Measurements from ENCODE around the gene RANBP1.

The RANBP1 gene

DNA sequence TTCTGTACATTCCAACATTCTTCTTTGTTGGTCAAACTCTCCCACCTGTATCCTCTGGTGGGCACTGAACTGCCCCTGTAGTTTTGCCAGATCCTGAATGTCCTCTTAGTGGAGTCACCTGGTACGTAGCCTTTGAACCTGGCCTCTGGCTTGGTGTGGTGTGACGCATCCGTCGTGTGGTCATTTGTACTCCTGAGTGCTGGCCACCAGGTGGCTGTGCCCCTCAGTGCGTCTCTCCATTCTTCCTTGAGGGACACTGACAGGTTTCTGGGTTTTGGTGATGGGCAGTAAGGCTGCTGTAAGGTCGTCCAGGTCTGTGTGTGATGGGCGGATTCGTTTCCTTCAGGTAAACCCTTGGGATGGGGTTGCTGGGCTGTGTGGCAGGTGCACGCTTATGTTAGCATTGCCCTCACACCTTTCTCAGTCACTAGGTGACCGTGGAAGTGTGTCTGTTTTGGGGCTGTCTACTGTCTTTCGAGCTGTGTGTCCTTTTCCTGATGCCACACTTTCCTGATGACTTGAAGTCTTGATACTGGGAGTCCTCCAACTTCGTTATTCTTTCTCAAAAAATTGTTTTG lies 13.6 kb upstream of the RANBP1 start:
- no peaks in the 10 kb centered on the region for H3K4me1 ChIP-seq
- H3K27me3 ChIP-seq (ENCODE audit: control insufficient read depth, insufficient read depth, low read length) = no peaks in the 10 kb centered on the region
- H3K27ac ChIP-seq = no peak overlapping the region
- no peaks in the 10 kb centered on the region for H3K36me3 ChIP-seq (ENCODE audit: control insufficient read depth, insufficient read depth, low read length)
- H2AFZ ChIP-seq = no peak overlapping the region
- no peak overlapping the region for H3K4me2 ChIP-seq (ENCODE audit: low read length)
- no peaks in the 10 kb centered on the region for H3K79me2 ChIP-seq
- TF ChIP-seq CTCF (IDR thresholded peaks at IDR 0.05) = no peak
- H3K4me3 ChIP-seq (ENCODE audit: low read depth, low read length) = no peak overlapping the region
- H3K9ac ChIP-seq = no peak overlapping the region
- H3K9me3 ChIP-seq (ENCODE audit: control insufficient read depth, low read length) = no peaks in the 10 kb centered on the region

DNA sequence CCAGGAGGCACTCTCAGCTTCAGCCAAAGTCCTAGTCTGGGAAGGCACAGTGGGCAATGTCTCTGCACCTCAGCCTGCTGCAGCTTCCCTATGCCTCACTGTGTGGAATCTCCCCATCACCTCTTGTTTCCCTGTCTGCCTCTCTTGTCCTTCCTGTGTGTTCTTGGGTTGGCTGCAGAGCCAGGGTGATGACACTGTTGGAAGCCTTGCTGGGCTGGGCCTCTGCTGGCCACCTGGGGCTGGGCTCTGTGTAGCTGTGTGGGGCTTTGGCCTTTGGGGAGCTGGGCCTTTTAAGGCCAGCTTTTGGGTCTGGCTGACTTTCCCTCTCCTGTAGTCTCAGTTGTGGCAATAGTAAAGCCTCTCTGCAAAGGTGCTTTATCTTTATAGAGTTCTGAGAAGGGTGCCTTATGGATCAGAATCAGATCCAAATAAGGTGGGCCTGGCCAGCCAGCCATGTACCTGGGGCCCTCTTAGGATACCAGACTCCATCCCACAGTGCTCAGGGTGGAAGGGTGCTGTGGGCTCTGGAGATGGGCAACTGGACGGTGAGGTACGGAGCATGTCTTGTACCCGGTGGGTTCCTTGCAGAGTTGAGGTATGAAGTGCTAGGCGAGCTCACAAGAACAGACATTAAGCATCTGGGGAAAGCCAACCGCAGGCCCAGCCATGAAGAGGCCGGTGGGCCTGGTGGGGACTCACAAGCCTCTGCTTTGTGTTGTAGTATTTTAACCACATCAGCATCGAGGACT lies 10.3 kb upstream of the RANBP1 start:
- TF ChIP-seq CTCF (IDR thresholded peaks at IDR 0.05) = no peak
- no peaks in the 10 kb centered on the region for H3K27me3 ChIP-seq (ENCODE audit: control insufficient read depth, insufficient read depth, low read length)
- H3K27ac ChIP-seq = no peak overlapping the region
- H3K36me3 ChIP-seq (ENCODE audit: control insufficient read depth, insufficient read depth, low read length) = no peaks in the 10 kb centered on the region
- no peak overlapping the region for H3K4me2 ChIP-seq (ENCODE audit: low read length)
- H3K79me2 ChIP-seq = no peaks in the 10 kb centered on the region
- H3K9ac ChIP-seq = no peak overlapping the region
- no peak overlapping the region for H2AFZ ChIP-seq
- no peaks in the 10 kb centered on the region for H3K4me1 ChIP-seq
- H3K9me3 ChIP-seq (ENCODE audit: control insufficient read depth, low read length) = no peaks in the 10 kb centered on the region
- H3K4me3 ChIP-seq (ENCODE audit: low read depth, low read length) = no peak overlapping the region

DNA sequence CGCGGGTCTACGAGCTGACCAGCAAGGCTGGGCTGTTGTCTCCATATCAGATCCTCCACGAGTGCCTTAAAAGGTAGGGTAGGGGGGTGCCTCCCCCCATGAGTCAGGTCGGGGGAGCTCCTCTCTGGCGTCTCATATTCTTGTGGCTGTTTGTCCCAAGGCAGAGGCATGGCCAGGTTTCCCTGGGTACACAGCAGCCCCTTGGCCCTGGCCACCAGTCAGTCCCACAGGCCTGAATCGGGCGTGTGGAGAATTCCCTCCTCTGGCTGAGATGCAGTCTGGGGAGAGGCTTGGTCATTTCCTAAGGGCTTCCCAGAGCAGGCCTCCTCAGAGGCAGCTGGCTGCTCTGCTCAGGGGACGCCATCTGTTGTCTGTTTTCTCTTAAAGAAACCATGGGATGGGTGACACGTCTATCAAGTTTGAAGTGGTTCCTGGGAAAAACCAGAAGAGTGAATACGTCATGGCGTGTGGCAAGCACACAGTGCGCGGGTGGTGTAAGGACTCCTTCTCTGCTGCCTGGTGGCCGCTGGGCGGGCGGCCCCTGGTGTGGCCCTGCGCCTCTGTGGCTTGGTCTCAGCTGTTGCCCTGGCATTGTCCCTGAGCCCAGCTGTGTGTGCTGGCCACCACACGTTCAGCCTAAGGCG lies 9.6 kb upstream of the RANBP1 start:
- H2AFZ ChIP-seq = no peak overlapping the region
- H3K27ac ChIP-seq = no peak overlapping the region
- no peak overlapping the region for H3K4me2 ChIP-seq (ENCODE audit: low read length)
- TF ChIP-seq CTCF (IDR thresholded peaks at IDR 0.05) = no peak
- no peaks in the 10 kb centered on the region for H3K9me3 ChIP-seq (ENCODE audit: control insufficient read depth, low read length)
- no peak overlapping the region for H3K9ac ChIP-seq
- H3K27me3 ChIP-seq (ENCODE audit: control insufficient read depth, insufficient read depth, low read length) = no peaks in the 10 kb centered on the region
- no peaks in the 10 kb centered on the region for H3K4me1 ChIP-seq
- no peaks in the 10 kb centered on the region for H3K36me3 ChIP-seq (ENCODE audit: control insufficient read depth, insufficient read depth, low read length)
- no peaks in the 10 kb centered on the region for H3K79me2 ChIP-seq
- H3K4me3 ChIP-seq (ENCODE audit: low read depth, low read length) = no peak overlapping the region

- no peaks in the 10 kb centered on the region for H3K36me3 ChIP-seq (ENCODE audit: control insufficient read depth, insufficient read depth, low read length)
- no peak overlapping the region for H3K4me2 ChIP-seq (ENCODE audit: low read length)
- no peaks in the 10 kb centered on the region for H3K27me3 ChIP-seq (ENCODE audit: control insufficient read depth, insufficient read depth, low read length)
- H3K9ac ChIP-seq = no peak overlapping the region
- H3K9me3 ChIP-seq (ENCODE audit: control insufficient read depth, low read length) = no peaks in the 10 kb centered on the region
- H3K4me3 ChIP-seq (ENCODE audit: low read depth, low read length) = no peak overlapping the region
- no peaks in the 10 kb centered on the region for H3K79me2 ChIP-seq
- H3K4me1 ChIP-seq = no peaks in the 10 kb centered on the region
- TF ChIP-seq CTCF (IDR thresholded peaks at IDR 0.05) = no peak
- no peak overlapping the region for H3K27ac ChIP-seq
- H2AFZ ChIP-seq = no peak overlapping the region
Observed at GRCh38 chr22:20106849-20107237, 9.1 kb upstream of the RANBP1 start.

Measured in parathyroid adenoma (tissue), 2 donors.